ENCODE results near the gene POC1A. TPM values are rescaled to one million over a fixed set of nuclear protein-coding genes. Genes with fewer than 3 reads are reported as not detected.

Gene POC1A
- total RNA-seq, 1 experiment from 2014 or later = 43.0 TPM

GRCh38 chr3:52143156-52143555, 11.1 kb downstream of the POC1A start:
- Histone ChIP-seq H3K4me2 (ENCODE audit: low read length) (no peak overlapping the region), H2AFZ (ENCODE audit: low read length) (no peak overlapping the region), H3K9me3 (ENCODE audit: low read length) (no peaks in the 10 kb centered on the region), H3K9me2 (replicated peaks; ENCODE audit: low read length) (no peaks in the 10 kb centered on the region), H3K27ac (ENCODE audit: low read length) (no peak overlapping the region), H3K27me3 (ENCODE audit: low read length) (no peaks in the 10 kb centered on the region), H3F3A (ENCODE audit: low read length, unreplicated experiment) (no peaks in the 10 kb centered on the region), H3K36me3 (ENCODE audit: low read depth, low read length) (peaks cover 18% of the 10 kb centered on the region), H3K4me1 (ENCODE audit: insufficient read depth, low read length) (peaks cover 2% of the 10 kb centered on the region; the same call in 1 of the 2 replicates), H3K9ac (ENCODE audit: low read length) (no peak overlapping the region), H4K20me1 (ENCODE audit: low read length) (no peaks in the 10 kb centered on the region), H3K79me2 (ENCODE audit: low read length) (no peaks in the 10 kb centered on the region), H3K4me3 (ENCODE audit: low read length) (no peak overlapping the region)
- TF ChIP-seq CTCF (conservative IDR thresholded peaks at IDR 0.05; ENCODE audit: low read depth, low read length) (no peak), EZH2 (IDR thresholded peaks at IDR 0.05; ENCODE audit: low read length, unreplicated experiment) (no peak), EZH2phosphoT487 (IDR thresholded peaks at IDR 0.05; ENCODE audit: borderline replicate concordance, low read length) (no peak)
- intact Hi-C loops (cut with micrococcal nuclease) = no loop called here
- DNase-seq (no peak), ATAC-seq (no peak)
- no TSS peak for BruUV-seq (replicated peaks)
- ChIA-PET POLR2A (ENCODE audit: unreplicated experiment) (no interaction called here), CTCF (interaction anchor here (0.6 kb wide), 2 partner anchors 12 to 457 kb away, joined by 8 read pairs; no protein-coding TSS in a partner anchor)

GRCh38 chr3:52141751-52142150, 12.5 kb downstream of the POC1A start:
- Histone ChIP-seq H4K20me1 (ENCODE audit: low read length) (no peaks in the 10 kb centered on the region), H3K36me3 (ENCODE audit: low read depth, low read length) (peaks cover 24% of the 10 kb centered on the region), H3K4me2 (ENCODE audit: low read length) (no peak overlapping the region), H2AFZ (ENCODE audit: low read length) (no peak overlapping the region), H3K4me3 (ENCODE audit: low read length) (no peak overlapping the region), H3K9ac (ENCODE audit: low read length) (no peak overlapping the region), H3K27ac (ENCODE audit: low read length) (no peak overlapping the region), H3K9me2 (replicated peaks; ENCODE audit: low read length) (no peaks in the 10 kb centered on the region), H3K9me3 (ENCODE audit: low read length) (no peaks in the 10 kb centered on the region), H3F3A (ENCODE audit: low read length, unreplicated experiment) (no peaks in the 10 kb centered on the region), H3K27me3 (ENCODE audit: low read length) (no peaks in the 10 kb centered on the region), H3K4me1 (ENCODE audit: insufficient read depth, low read length) (peaks cover 2% of the 10 kb centered on the region; the same call in 1 of the 2 replicates), H3K79me2 (ENCODE audit: low read length) (no peaks in the 10 kb centered on the region)
- no peak for ATAC-seq
- intact Hi-C loops (cut with micrococcal nuclease) = no loop called here
- TF ChIP-seq EZH2 (IDR thresholded peaks at IDR 0.05; ENCODE audit: low read length, unreplicated experiment) (no peak), EZH2phosphoT487 (IDR thresholded peaks at IDR 0.05; ENCODE audit: borderline replicate concordance, low read length) (no peak), CTCF (conservative IDR thresholded peaks at IDR 0.05; ENCODE audit: low read depth, low read length) (no peak)
- DNase-seq = no peak
- CTCF ChIA-PET = interaction anchor here (0.5 kb wide), 1 partner anchor 128 kb away, joined by 3 read pairs; no protein-coding TSS in a partner anchor
- POLR2A ChIA-PET (ENCODE audit: unreplicated experiment) = no interaction called here
- no TSS peak for BruUV-seq (replicated peaks)

- no peak overlapping the region for H3K4me2 ChIP-seq (ENCODE audit: low read length)
- H3K27ac ChIP-seq (ENCODE audit: low read length) = no peak overlapping the region
- CTCF ChIA-PET = no interaction called here
- POLR2A ChIA-PET (ENCODE audit: unreplicated experiment) = no interaction called here
- H3K9ac ChIP-seq (ENCODE audit: low read length) = no peak overlapping the region
- no peaks in the 10 kb centered on the region for H3K9me2 ChIP-seq (replicated peaks; ENCODE audit: low read length)
- H3K36me3 ChIP-seq (ENCODE audit: low read depth, low read length) = peaks cover 24% of the 10 kb centered on the region
- no peak overlapping the region for H2AFZ ChIP-seq (ENCODE audit: low read length)
- intact Hi-C loops (cut with micrococcal nuclease) = no loop called here
- no peaks in the 10 kb centered on the region for H4K20me1 ChIP-seq (ENCODE audit: low read length)
- no peak for TF ChIP-seq CTCF (conservative IDR thresholded peaks at IDR 0.05; ENCODE audit: low read depth, low read length)
- no TSS peak for BruUV-seq (replicated peaks)
- no peak overlapping the region for H3K4me3 ChIP-seq (ENCODE audit: low read length)
- no peaks in the 10 kb centered on the region for H3K9me3 ChIP-seq (ENCODE audit: low read length)
- H3K27me3 ChIP-seq (ENCODE audit: low read length) = no peaks in the 10 kb centered on the region
- peaks cover 2% of the 10 kb centered on the region; the same call in 1 of the 2 replicates for H3K4me1 ChIP-seq (ENCODE audit: insufficient read depth, low read length)
- DNase-seq (no peak), ATAC-seq (no peak)
- no peaks in the 10 kb centered on the region for H3K79me2 ChIP-seq (ENCODE audit: low read length)
- no peaks in the 10 kb centered on the region for H3F3A ChIP-seq (ENCODE audit: low read length, unreplicated experiment)
Observed at GRCh38 chr3:52140769-52141168, 13.5 kb downstream of the POC1A start.
